ENCODE data around the gene ADAMTS19. TPM values are rescaled to one million over a fixed set of nuclear protein-coding genes. Genes with fewer than 3 reads are reported as not detected.

ADAMTS19 gene
- total and polyA plus RNA-seq, 5 experiments from 2014 or later: not detected

GRCh38 chr5:129768735-129769134, 308.6 kb downstream of the ADAMTS19 start:
- POLR2A ChIA-PET: no interaction called here
- H3K36me3 Mint-ChIP-seq: no peaks in the 10 kb centered on the region
- peaks cover 0 to 1% (median 0%) of the 10 kb centered on the region in 4 donors for H3K4me1 Mint-ChIP-seq
- H3K9me3 Mint-ChIP-seq: no peaks in the 10 kb centered on the region
- DNase-seq (no peak), ATAC-seq (no peak)
- peaks cover 0 to 15% (median 4%) of the 10 kb centered on the region in 5 donors for H3K27me3 Mint-ChIP-seq
- no peak overlapping the region for H3K4me3 Mint-ChIP-seq
- H3K27ac Mint-ChIP-seq: no peak overlapping the region

GRCh38 chr5:129770024-129770820, 310.1 kb downstream of the ADAMTS19 start:
- Mint-ChIP-seq H3K9me3 (no peaks in the 10 kb centered on the region), H3K4me3 (no peak overlapping the region), H3K27me3 (peaks cover 0 to 15% (median 4%) of the 10 kb centered on the region in 5 donors), H3K4me1 (peaks cover 0 to 1% (median 0%) of the 10 kb centered on the region in 4 donors), H3K27ac (no peak overlapping the region), H3K36me3 (no peaks in the 10 kb centered on the region)
- POLR2A ChIA-PET: no interaction called here
- no peak for DNase-seq
- no peak for ATAC-seq

- Mint-ChIP-seq H3K36me3 (no peaks in the 10 kb centered on the region), H3K27me3 (peaks cover 0 to 12% (median 4%) of the 10 kb centered on the region in 5 donors), H3K4me1 (peaks cover 0 to 1% (median 0%) of the 10 kb centered on the region in 4 donors), H3K9me3 (no peaks in the 10 kb centered on the region), H3K27ac (no peak overlapping the region), H3K4me3 (peak overlapping the region in 1 of 10 donors; percentile 11)
- ATAC-seq: peak; percentile 61
- POLR2A ChIA-PET: no interaction called here
- peak in 8 of 10 donors; percentile 15 to 65 (median 32) for DNase-seq
Measured at GRCh38 chr5:129771058-129771838, 311.1 kb downstream of the ADAMTS19 start.

- Mint-ChIP-seq H3K4me3 (no peak overlapping the region), H3K9me3 (no peaks in the 10 kb centered on the region), H3K27ac (no peak overlapping the region), H3K4me1 (no peaks in the 10 kb centered on the region), H3K27me3 (peaks cover 0 to 12% (median 2%) of the 10 kb centered on the region in 5 donors), H3K36me3 (no peaks in the 10 kb centered on the region)
- DNase-seq: no peak
- POLR2A ChIA-PET: no interaction called here
- no peak for ATAC-seq
Measured at GRCh38 chr5:129773376-129773775, 313.3 kb downstream of the ADAMTS19 start.

GRCh38 chr5:129781594-129781993, 321.5 kb downstream of the ADAMTS19 start:
- Mint-ChIP-seq H3K27me3 (peaks cover 1 to 22% (median 9%) of the 10 kb centered on the region in 5 donors), H3K36me3 (no peaks in the 10 kb centered on the region), H3K4me3 (no peak overlapping the region), H3K27ac (no peak overlapping the region), H3K9me3 (no peaks in the 10 kb centered on the region), H3K4me1 (no peaks in the 10 kb centered on the region)
- no peak for ATAC-seq
- no peak for DNase-seq
- POLR2A ChIA-PET: no interaction called here

Data from naive thymus-derived CD8-positive, alpha-beta T cell (primary cell).